ENCODE data around the gene ZNF688. TPM values are rescaled to one million over a fixed set of nuclear protein-coding genes. Genes with fewer than 3 reads are reported as not detected.

ZNF688 gene
- total RNA-seq, 2 donors from 2014 or later: 7.3 to 9.7 TPM

- Mint-ChIP-seq H3K36me3 (ENCODE audit: low read depth) (no peaks in the 10 kb centered on the region), H3K4me3 (peak overlapping the region; percentile 29), H3K27ac (peak overlapping the region; percentile 59), H3K4me1 (peaks cover 29% of the 10 kb centered on the region), H3K27me3 (no peaks in the 10 kb centered on the region), H3K9me3 (no peaks in the 10 kb centered on the region)
- no peak for ATAC-seq (replicated peaks)
Observed at GRCh38 chr16:30569281-30569680, 2.2 kb downstream of the ZNF688 start.

- Mint-ChIP-seq H3K9me3 (no peaks in the 10 kb centered on the region), H3K36me3 (ENCODE audit: low read depth) (no peaks in the 10 kb centered on the region), H3K27ac (peak overlapping the region; percentile 91), H3K4me1 (peaks cover 26% of the 10 kb centered on the region), H3K27me3 (no peaks in the 10 kb centered on the region), H3K4me3 (peak overlapping the region; percentile 88)
- ATAC-seq (replicated peaks): peak; percentile 66
Observed at GRCh38 chr16:30567991-30568638, 3.4 kb downstream of the ZNF688 start.

GRCh38 chr16:30567160-30567990, 4.1 kb downstream of the ZNF688 start:
- Mint-ChIP-seq H3K4me1 (peaks cover 24% of the 10 kb centered on the region), H3K27me3 (no peaks in the 10 kb centered on the region), H3K36me3 (ENCODE audit: low read depth) (no peaks in the 10 kb centered on the region), H3K9me3 (no peaks in the 10 kb centered on the region), H3K27ac (peak overlapping the region; percentile 91), H3K4me3 (peak overlapping the region; percentile 88)
- peak; percentile 77 for ATAC-seq (replicated peaks)

GRCh38 chr16:30566531-30566930, 5.0 kb downstream of the ZNF688 start:
- Mint-ChIP-seq H3K27ac (peak overlapping the region; percentile 91), H3K9me3 (no peaks in the 10 kb centered on the region), H3K4me1 (peaks cover 20% of the 10 kb centered on the region), H3K27me3 (no peaks in the 10 kb centered on the region), H3K36me3 (ENCODE audit: low read depth) (no peaks in the 10 kb centered on the region), H3K4me3 (peak overlapping the region; percentile 88)
- ATAC-seq (replicated peaks): no peak

GRCh38 chr16:30565984-30566383, 5.5 kb downstream of the ZNF688 start:
- Mint-ChIP-seq H3K36me3 (ENCODE audit: low read depth) (no peaks in the 10 kb centered on the region), H3K4me1 (peaks cover 20% of the 10 kb centered on the region), H3K27ac (peak overlapping the region; percentile 91), H3K9me3 (no peaks in the 10 kb centered on the region), H3K4me3 (no peak overlapping the region), H3K27me3 (no peaks in the 10 kb centered on the region)
- no peak for ATAC-seq (replicated peaks)

GRCh38 chr16:30565526-30565925, 6.0 kb downstream of the ZNF688 start:
- Mint-ChIP-seq H3K4me1 (peaks cover 20% of the 10 kb centered on the region), H3K9me3 (no peaks in the 10 kb centered on the region), H3K27ac (no peak overlapping the region), H3K36me3 (ENCODE audit: low read depth) (no peaks in the 10 kb centered on the region), H3K27me3 (no peaks in the 10 kb centered on the region), H3K4me3 (no peak overlapping the region)
- ATAC-seq (replicated peaks): no peak

- ATAC-seq (replicated peaks): no peak
- Mint-ChIP-seq H3K27ac (peak overlapping the region; percentile 79), H3K4me1 (peaks cover 14% of the 10 kb centered on the region), H3K36me3 (ENCODE audit: low read depth) (peaks cover 11% of the 10 kb centered on the region), H3K9me3 (no peaks in the 10 kb centered on the region), H3K4me3 (peak overlapping the region; percentile 80), H3K27me3 (no peaks in the 10 kb centered on the region)
Observed at GRCh38 chr16:30562021-30562420, 9.5 kb downstream of the ZNF688 start.

- Mint-ChIP-seq H3K36me3 (ENCODE audit: low read depth) (peaks cover 18% of the 10 kb centered on the region), H3K9me3 (no peaks in the 10 kb centered on the region), H3K4me3 (peak overlapping the region; percentile 80), H3K27me3 (no peaks in the 10 kb centered on the region), H3K27ac (peak overlapping the region; percentile 79), H3K4me1 (peaks cover 7% of the 10 kb centered on the region)
- no peak for ATAC-seq (replicated peaks)
Observed at GRCh38 chr16:30561089-30561816, 10.3 kb downstream of the ZNF688 start.

- H3K27me3 Mint-ChIP-seq: no peaks in the 10 kb centered on the region
- H3K36me3 Mint-ChIP-seq (ENCODE audit: low read depth): peaks cover 34% of the 10 kb centered on the region
- H3K4me1 Mint-ChIP-seq: peaks cover 9% of the 10 kb centered on the region
- peak overlapping the region; percentile 87 for H3K4me3 Mint-ChIP-seq
- no peak for ATAC-seq (replicated peaks)
- H3K27ac Mint-ChIP-seq: peak overlapping the region; percentile 89
- no peaks in the 10 kb centered on the region for H3K9me3 Mint-ChIP-seq
Observed at GRCh38 chr16:30559690-30560089, 11.8 kb downstream of the ZNF688 start.

- Mint-ChIP-seq H3K36me3 (ENCODE audit: low read depth) (peaks cover 42% of the 10 kb centered on the region), H3K27me3 (no peaks in the 10 kb centered on the region), H3K4me3 (peak overlapping the region; percentile 87), H3K9me3 (no peaks in the 10 kb centered on the region), H3K27ac (peak overlapping the region; percentile 89), H3K4me1 (peaks cover 14% of the 10 kb centered on the region)
- no peak for ATAC-seq (replicated peaks)
Observed at GRCh38 chr16:30558789-30559377, 12.6 kb downstream of the ZNF688 start.

GRCh38 chr16:30557957-30558788, 13.3 kb downstream of the ZNF688 start, which contains the start of gene ZNF764:
ZNF764 (minus strand) TSS chr16:30558374; CDS start chr16:30558182, 192 bp downstream.
- ATAC-seq (replicated peaks): peak; percentile 95
- H3K4me3 Mint-ChIP-seq: peak within 1 kb of the TSS; percentile 87
- H3K27me3 Mint-ChIP-seq: no peaks in the 10 kb centered on the region
- H3K36me3 Mint-ChIP-seq (ENCODE audit: low read depth): peaks cover 49% of the 10 kb centered on the region
- peaks cover 21% of the 10 kb centered on the region for H3K4me1 Mint-ChIP-seq
- no peaks in the 10 kb centered on the region for H3K9me3 Mint-ChIP-seq
- H3K27ac Mint-ChIP-seq: peak within 1 kb of the TSS; percentile 89

GRCh38 chr16:30557707-30557956, 13.9 kb downstream of the ZNF688 start:
- Mint-ChIP-seq H3K36me3 (ENCODE audit: low read depth) (peaks cover 51% of the 10 kb centered on the region), H3K4me3 (peak overlapping the region; percentile 87), H3K27ac (peak overlapping the region; percentile 89), H3K9me3 (no peaks in the 10 kb centered on the region), H3K27me3 (no peaks in the 10 kb centered on the region), H3K4me1 (peaks cover 24% of the 10 kb centered on the region)
- ATAC-seq (replicated peaks): no peak

GRCh38 chr16:30556125-30556473, 15.4 kb downstream of the ZNF688 start:
- no peak for ATAC-seq (replicated peaks)
- peak overlapping the region; percentile 87 for H3K4me3 Mint-ChIP-seq
- no peaks in the 10 kb centered on the region for H3K27me3 Mint-ChIP-seq
- H3K9me3 Mint-ChIP-seq: no peaks in the 10 kb centered on the region
- peak overlapping the region; percentile 89 for H3K27ac Mint-ChIP-seq
- H3K4me1 Mint-ChIP-seq: peaks cover 31% of the 10 kb centered on the region
- H3K36me3 Mint-ChIP-seq (ENCODE audit: low read depth): peaks cover 56% of the 10 kb centered on the region

All from activated T-helper 17 cell treated with anti-CD3 and anti-CD28 coated beads, Interleukin-2, amount 50 U/mL, for 72 hours (primary cell).